ENCODE data around the gene SPAG17.
A peak's percentile ranks its signal among the peaks of the same experiment; 100 is the strongest.

SPAG17 gene

DNA sequence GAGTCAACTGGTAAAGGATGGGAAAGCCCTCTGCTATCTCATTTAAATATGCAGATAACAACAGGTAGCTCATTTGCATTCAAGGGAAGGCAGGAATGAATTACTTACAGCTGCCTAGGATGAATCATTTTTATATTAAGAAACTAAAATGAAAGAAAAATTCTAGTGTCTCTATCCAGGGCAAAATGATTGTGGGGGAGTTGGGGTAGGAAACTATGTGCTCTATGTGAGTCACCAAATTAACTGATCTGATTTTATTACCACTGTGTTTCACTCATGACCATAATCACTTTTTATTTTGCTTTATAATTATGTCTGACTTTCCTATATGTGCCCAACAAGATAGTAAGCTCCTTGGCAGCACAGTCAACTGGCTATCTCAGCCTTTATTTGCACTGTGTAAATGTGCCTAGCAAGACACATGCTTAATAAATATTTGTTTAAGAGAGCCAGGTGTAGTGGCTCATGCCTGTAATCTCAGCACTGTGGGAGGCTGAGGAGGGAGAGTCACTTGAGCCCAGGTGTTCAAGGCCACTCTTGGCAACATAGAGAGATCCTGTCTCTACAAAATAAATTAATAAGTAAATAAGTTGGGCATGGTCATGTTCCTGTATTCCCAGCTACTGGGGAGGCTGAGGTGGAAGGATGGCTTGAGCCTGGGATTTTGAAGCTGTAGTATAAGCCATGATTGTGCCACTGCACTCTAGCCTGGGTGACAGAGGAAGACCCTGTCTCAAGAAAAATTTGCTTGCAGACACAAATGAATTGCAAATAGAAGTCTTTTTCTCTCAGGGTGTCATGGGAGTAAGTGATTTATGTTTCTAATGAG lies 84.1 kb downstream of the SPAG17 start:
- no peak overlapping the region for H3K4me3 ChIP-seq (ENCODE audit: severe bottlenecking)
- no peaks in the 10 kb centered on the region for H3K27me3 ChIP-seq (ENCODE audit: insufficient read depth, poor library complexity, severe bottlenecking)
- TF ChIP-seq, protein P1, sequence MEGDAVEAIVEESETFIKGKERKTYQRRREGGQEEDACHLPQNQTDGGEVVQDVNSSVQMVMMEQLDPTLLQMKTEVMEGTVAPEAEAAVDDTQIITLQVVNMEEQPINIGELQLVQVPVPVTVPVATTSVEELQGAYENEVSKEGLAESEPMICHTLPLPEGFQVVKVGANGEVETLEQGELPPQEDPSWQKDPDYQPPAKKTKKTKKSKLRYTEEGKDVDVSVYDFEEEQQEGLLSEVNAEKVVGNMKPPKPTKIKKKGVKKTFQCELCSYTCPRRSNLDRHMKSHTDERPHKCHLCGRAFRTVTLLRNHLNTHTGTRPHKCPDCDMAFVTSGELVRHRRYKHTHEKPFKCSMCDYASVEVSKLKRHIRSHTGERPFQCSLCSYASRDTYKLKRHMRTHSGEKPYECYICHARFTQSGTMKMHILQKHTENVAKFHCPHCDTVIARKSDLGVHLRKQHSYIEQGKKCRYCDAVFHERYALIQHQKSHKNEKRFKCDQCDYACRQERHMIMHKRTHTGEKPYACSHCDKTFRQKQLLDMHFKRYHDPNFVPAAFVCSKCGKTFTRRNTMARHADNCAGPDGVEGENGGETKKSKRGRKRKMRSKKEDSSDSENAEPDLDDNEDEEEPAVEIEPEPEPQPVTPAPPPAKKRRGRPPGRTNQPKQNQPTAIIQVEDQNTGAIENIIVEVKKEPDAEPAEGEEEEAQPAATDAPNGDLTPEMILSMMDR (IDR thresholded peaks at IDR 0.05; ENCODE audit: poor library complexity, severe bottlenecking): no peak
- no peaks in the 10 kb centered on the region for H3K9me3 ChIP-seq (ENCODE audit: severe bottlenecking)
- H3K4me1 ChIP-seq (ENCODE audit: insufficient read depth, poor library complexity, severe bottlenecking): peaks cover 12% of the 10 kb centered on the region
- ATAC-seq (ENCODE audit: low read depth) (peak; percentile 46), DNase-seq (ENCODE audit: low spot score) (no peak)
- H3K27ac ChIP-seq (ENCODE audit: poor library complexity, severe bottlenecking): no peak overlapping the region
- H3K36me3 ChIP-seq (ENCODE audit: low read depth): no peaks in the 10 kb centered on the region

DNA sequence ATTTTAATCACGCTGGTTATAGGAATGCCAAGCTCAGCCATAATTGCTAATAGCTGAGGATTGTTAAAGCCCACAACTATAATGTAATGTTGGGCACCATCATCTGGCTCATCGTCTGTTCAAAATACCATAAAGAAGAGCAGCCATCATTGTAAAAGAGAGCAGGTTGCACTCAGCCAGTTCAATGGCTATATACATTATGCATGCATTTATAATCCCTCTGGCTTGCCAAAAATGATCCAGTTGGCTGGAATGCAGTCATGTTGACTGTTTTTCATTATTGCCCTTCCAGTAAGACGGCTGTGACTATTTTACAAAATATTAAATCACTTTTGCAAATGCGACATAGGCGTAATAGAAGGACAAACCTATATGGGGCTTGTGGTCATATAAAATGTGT lies 85.3 kb downstream of the SPAG17 start:
- DNase-seq (ENCODE audit: low spot score) (no peak), ATAC-seq (ENCODE audit: low read depth) (no peak)
- H3K36me3 ChIP-seq (ENCODE audit: low read depth): no peaks in the 10 kb centered on the region
- TF ChIP-seq, protein P1 (IDR thresholded peaks at IDR 0.05; ENCODE audit: poor library complexity, severe bottlenecking): no peak
- no peaks in the 10 kb centered on the region for H3K27me3 ChIP-seq (ENCODE audit: insufficient read depth, poor library complexity, severe bottlenecking)
- no peak overlapping the region for H3K4me3 ChIP-seq (ENCODE audit: severe bottlenecking)
- peaks cover 12% of the 10 kb centered on the region for H3K4me1 ChIP-seq (ENCODE audit: insufficient read depth, poor library complexity, severe bottlenecking)
- no peaks in the 10 kb centered on the region for H3K9me3 ChIP-seq (ENCODE audit: severe bottlenecking)
- no peak overlapping the region for H3K27ac ChIP-seq (ENCODE audit: poor library complexity, severe bottlenecking)

DNA sequence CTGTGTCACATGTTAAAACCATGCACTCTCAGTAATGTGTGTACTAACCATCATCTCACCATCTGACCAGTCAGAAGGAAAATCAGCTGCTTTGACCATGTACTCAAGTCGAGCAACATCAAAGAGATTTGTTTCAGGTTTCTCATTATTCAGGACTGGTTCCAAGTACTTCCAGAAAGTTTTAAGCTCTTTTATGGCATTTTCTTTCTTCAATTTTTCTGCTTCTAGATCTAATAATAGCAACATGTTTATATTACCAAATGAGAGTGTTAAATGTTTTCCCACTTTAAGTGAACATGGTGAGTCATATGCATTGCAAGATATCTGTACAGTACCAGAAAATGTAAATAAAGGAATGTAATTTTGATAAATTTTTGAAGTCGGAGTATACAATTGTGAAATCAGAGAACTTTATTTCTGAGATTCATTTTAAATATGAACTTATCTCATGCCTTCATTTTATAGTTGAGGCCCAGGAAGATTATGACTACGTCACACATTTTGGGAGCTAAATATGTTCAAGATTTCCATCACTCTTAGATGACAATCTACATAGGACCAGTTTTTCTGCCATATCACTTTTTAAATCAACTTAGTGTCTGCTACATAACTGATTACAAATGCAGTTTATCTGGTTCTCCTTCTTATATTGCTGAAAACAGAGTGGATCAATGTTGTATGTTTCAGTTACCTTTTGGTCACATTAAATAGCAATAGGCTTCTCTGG lies 87.2 kb downstream of the SPAG17 start:
- no peaks in the 10 kb centered on the region for H3K36me3 ChIP-seq (ENCODE audit: low read depth)
- ATAC-seq (ENCODE audit: low read depth) (no peak; the same call in 2 of the 3 replicates), DNase-seq (ENCODE audit: low spot score) (no peak)
- no peaks in the 10 kb centered on the region for H3K27me3 ChIP-seq (ENCODE audit: insufficient read depth, poor library complexity, severe bottlenecking)
- H3K27ac ChIP-seq (ENCODE audit: poor library complexity, severe bottlenecking): no peak overlapping the region
- H3K4me3 ChIP-seq (ENCODE audit: severe bottlenecking): no peak overlapping the region
- TF ChIP-seq, protein P1 (IDR thresholded peaks at IDR 0.05; ENCODE audit: poor library complexity, severe bottlenecking): no peak
- peaks cover 12% of the 10 kb centered on the region for H3K4me1 ChIP-seq (ENCODE audit: insufficient read depth, poor library complexity, severe bottlenecking)
- H3K9me3 ChIP-seq (ENCODE audit: severe bottlenecking): no peaks in the 10 kb centered on the region

DNA sequence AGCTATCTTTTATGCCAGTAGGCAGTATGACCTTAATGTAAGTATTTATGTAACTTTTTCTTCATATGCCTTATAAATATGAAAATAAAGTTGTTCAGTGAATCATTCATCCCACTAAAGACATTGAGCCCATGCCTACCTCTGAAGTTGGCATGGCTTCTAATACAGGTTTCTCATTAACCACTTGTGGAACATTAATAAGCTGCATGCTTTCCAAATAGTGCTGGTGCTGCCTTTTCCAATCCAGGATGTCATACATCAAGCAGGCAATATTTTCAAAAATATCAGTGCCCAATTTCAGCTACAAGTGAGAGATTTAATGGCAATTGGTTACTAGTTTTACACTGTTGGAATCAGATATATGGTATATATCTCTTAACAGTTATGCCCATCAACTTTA lies 92.0 kb downstream of the SPAG17 start:
- TF ChIP-seq, protein P1 (IDR thresholded peaks at IDR 0.05; ENCODE audit: poor library complexity, severe bottlenecking): no peak
- peaks cover 6% of the 10 kb centered on the region for H3K4me1 ChIP-seq (ENCODE audit: insufficient read depth, poor library complexity, severe bottlenecking)
- no peaks in the 10 kb centered on the region for H3K36me3 ChIP-seq (ENCODE audit: low read depth)

More for the DNA sequence above, 92.0 kb downstream of the SPAG17 start:
- ATAC-seq (ENCODE audit: low read depth) (no peak), DNase-seq (ENCODE audit: low spot score) (no peak)
- H3K4me3 ChIP-seq (ENCODE audit: severe bottlenecking): no peak overlapping the region
- no peaks in the 10 kb centered on the region for H3K9me3 ChIP-seq (ENCODE audit: severe bottlenecking)
- H3K27me3 ChIP-seq (ENCODE audit: insufficient read depth, poor library complexity, severe bottlenecking): no peaks in the 10 kb centered on the region
- no peak overlapping the region for H3K27ac ChIP-seq (ENCODE audit: poor library complexity, severe bottlenecking)
